Measurements from ENCODE around the gene MED31.

- TF ChIP-seq POLR2AphosphoS5 (IDR thresholded peaks at IDR 0.05) (no peak), CTCF (IDR thresholded peaks at IDR 0.05 in 8 of 11, conservative IDR thresholded peaks at IDR 0.05 in 3 of 11) (no peak)
These were observed 49.5 kb upstream of the MED31 start for GRCh38 chr17:6700948-6701307.
